SK-N-SH (cell line): Measurements from ENCODE around the gene MAMDC4.

Experiments used
- CTCF ChIP-seq: fragments of 200-600 bp; sonication (generic); IDR thresholded peaks from 2 replicates; pipeline ENCODE4 v1.6.1; 2017; ENCODE audit warnings: antibody characterized with exemption, mild to moderate bottlenecking, moderate library complexity
- ELF1 ChIP-seq: IDR thresholded peaks from 2 replicates; pipeline ENCODE4 v1.4.0; 2012
- EP300 ChIP-seq, 2 experiments: IDR thresholded peaks; 2 replicates each; pipeline versions ENCODE4 v1.4.0 to v1.6.1; 2012; ENCODE audit warnings: borderline replicate concordance in 1 of 2, low read depth in 1 of 2, low read length in 1 of 2
- MEF2A ChIP-seq: IDR thresholded peaks from 2 replicates; pipeline ENCODE4 v1.4.0; 2012; ENCODE audit warnings: low read depth, borderline replicate concordance
- POLR2AphosphoS5 ChIP-seq: IDR thresholded peaks from 2 replicates; pipeline ENCODE4 v1.6.1; 2012; ENCODE audit warnings: low read depth, low read length
- RAD21 ChIP-seq: IDR thresholded peaks from 2 replicates; pipeline ENCODE4 v1.6.1; 2012; ENCODE audit warnings: mild to moderate bottlenecking, low read length
- SIN3A ChIP-seq: IDR thresholded peaks from 2 replicates; pipeline ENCODE4 v1.6.1; 2012; ENCODE audit warnings: low read depth, mild to moderate bottlenecking, low read length, moderate library complexity, borderline replicate concordance
- TAF1 ChIP-seq: IDR thresholded peaks from 2 replicates; pipeline ENCODE4 v1.6.1; 2012; ENCODE audit warnings: low read depth, mild to moderate bottlenecking, low read length, moderate library complexity, borderline replicate concordance
- TCF12 ChIP-seq: IDR thresholded peaks from 2 replicates; pipeline ENCODE4 v1.4.0; 2012
- TF ChIP-seq, protein P1 (sequence below): fragments of 150-350 bp; IDR thresholded peaks from 2 replicates; pipeline ENCODE4 v1.6.1; 2017; ENCODE audit warnings: antibody characterized with exemption, low read length, low read depth, borderline replicate concordance
- TF ChIP-seq, protein P2 (sequence below): fragments of 150-350 bp; IDR thresholded peaks from 2 replicates; pipeline ENCODE4 v1.6.1; 2016; ENCODE audit warnings: mild to moderate bottlenecking, low read depth, low read length

DNA sequence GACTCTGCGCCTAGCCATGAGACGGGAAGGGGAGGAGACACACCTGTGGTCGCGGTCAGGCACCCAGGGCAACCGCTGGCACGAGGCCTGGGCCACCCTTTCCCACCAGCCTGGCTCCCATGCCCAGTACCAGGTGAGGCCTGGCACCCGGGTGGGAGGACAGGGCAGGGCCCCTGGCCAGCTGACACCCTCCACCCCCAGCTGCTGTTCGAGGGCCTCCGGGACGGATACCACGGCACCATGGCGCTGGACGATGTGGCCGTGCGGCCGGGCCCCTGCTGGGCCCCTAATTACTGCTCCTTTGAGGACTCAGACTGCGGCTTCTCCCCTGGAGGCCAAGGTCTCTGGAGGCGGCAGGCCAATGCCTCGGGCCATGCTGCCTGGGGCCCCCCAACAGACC, 5.0 kb downstream of the MAMDC4 start:
- TF ChIP-seq MEF2A = no peak
- no peak for TF ChIP-seq CTCF
- TF ChIP-seq RAD21 = no peak
- no peak for TF ChIP-seq SIN3A
- no peak for TF ChIP-seq ELF1
- TF ChIP-seq POLR2AphosphoS5 = no peak
- TF ChIP-seq, protein P1, sequence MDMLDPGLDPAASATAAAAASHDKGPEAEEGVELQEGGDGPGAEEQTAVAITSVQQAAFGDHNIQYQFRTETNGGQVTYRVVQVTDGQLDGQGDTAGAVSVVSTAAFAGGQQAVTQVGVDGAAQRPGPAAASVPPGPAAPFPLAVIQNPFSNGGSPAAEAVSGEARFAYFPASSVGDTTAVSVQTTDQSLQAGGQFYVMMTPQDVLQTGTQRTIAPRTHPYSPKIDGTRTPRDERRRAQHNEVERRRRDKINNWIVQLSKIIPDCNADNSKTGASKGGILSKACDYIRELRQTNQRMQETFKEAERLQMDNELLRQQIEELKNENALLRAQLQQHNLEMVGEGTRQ = no peak
- TF ChIP-seq EP300 (IDR thresholded peaks at IDR 0.05; ENCODE audit: borderline replicate concordance in 1 of 2, low read depth in 1 of 2, low read length in 1 of 2) = no peak
- TF ChIP-seq, protein P2, sequence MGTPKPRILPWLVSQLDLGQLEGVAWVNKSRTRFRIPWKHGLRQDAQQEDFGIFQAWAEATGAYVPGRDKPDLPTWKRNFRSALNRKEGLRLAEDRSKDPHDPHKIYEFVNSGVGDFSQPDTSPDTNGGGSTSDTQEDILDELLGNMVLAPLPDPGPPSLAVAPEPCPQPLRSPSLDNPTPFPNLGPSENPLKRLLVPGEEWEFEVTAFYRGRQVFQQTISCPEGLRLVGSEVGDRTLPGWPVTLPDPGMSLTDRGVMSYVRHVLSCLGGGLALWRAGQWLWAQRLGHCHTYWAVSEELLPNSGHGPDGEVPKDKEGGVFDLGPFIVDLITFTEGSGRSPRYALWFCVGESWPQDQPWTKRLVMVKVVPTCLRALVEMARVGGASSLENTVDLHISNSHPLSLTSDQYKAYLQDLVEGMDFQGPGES = no peak
- TF ChIP-seq TAF1 = no peak
- no peak for TF ChIP-seq TCF12
